ENCODE measurements around the gene VPS36.
A peak's percentile ranks its signal among the peaks of the same experiment; 100 is the strongest.
"Not testable (repeated sequence)": the region's sequence is repeated elsewhere in the genome, so short reads cannot be mapped to it uniquely, and the experiment has no call there.

The VPS36 gene

DNA sequence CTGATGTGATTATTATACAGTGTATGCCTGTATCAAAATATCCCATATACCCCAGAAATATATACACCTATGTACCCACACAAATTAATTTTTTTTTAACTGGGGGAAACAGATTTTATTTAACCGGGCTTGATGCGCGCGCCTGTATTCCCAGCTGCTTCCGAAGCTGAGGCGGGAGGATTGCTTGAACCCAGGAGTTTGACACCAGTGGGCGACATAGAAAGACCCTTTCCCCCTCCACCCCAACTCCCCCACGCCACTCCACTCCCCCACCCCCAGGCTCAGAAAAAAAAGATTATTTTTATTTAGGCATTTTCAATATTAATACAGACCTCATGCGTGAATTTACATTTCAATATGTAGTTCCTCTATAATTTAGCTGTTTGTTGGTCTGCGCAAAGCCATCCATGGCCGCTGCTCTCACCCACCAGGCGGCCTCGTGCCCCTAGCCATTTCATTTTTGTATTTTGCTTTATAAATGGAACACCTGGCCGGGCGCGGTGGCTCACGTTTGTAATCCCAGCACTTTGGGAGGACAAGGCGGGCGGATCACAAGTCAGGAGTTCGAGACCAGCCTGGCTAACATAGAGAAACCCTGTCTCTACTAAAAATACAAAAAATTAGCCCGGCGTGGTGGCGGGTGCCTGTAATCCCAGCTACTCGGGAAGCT lies 836 bp upstream of the VPS36 start:
- H3K4me3 Mint-ChIP-seq: peak overlapping the region; percentile 86
- H3K27me3 Mint-ChIP-seq: no peaks in the 10 kb centered on the region
- H3K4me1 Mint-ChIP-seq: peaks cover 49% of the 10 kb centered on the region
- H3K27ac Mint-ChIP-seq: peak overlapping the region; percentile 91
- peaks cover 2% of the 10 kb centered on the region for H3K36me3 Mint-ChIP-seq
- H3K9me3 Mint-ChIP-seq: no peaks in the 10 kb centered on the region

DNA sequence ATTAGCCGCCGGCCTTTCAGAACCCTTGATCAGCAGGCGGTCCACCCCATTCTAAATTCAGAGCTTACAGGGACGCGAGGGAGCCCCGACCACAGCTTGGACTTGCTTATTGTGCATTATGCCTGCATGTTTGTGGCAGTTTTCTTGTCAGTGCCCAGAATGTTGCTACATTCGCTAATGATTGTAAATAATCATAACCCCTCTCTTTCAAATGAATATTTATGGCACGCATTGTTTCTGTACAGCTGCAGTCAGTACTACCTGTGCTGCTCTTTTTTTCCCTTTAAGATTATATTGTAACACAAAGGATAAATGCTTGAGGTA lies 321 bp upstream of the VPS36 start:
- no peaks in the 10 kb centered on the region for H3K27me3 Mint-ChIP-seq
- peaks cover 2% of the 10 kb centered on the region for H3K36me3 Mint-ChIP-seq
- H3K9me3 Mint-ChIP-seq: no peaks in the 10 kb centered on the region
- peaks cover 45% of the 10 kb centered on the region for H3K4me1 Mint-ChIP-seq
- peak overlapping the region; percentile 86 for H3K4me3 Mint-ChIP-seq
- H3K27ac Mint-ChIP-seq: peak overlapping the region; percentile 91

DNA sequence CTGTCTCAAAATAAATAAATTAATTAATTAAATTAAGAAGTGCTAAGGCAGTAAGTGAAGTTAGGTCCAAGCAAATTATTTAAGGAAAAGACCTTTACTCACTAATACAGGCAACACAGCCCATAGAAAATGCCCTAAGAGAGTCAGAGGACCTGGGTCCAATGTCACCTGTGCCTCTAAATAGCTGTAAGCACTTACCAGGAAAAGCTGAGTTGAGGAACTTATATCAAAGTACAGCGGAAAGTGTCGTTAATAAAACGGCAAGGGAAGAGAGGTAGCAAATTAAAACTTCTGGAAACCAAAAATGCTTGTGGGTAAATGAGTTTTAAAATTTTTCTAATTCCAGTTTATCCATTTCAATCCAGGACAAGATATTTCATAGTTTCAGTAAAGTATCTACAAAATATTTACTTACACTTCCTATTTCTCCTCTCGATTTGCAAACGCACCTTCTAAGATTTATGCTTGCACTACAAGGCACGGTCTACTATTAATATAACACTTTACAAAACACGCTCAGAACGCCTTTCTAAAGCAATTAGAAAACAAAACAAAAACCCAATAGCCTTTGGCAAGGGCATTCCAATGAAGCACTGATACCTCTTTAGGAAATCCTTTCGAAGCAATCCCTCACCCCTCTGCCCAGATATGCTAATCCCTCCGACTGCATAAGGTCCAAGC lies 963 bp downstream of the VPS36 start:
- Mint-ChIP-seq H3K9me3 (no peaks in the 10 kb centered on the region), H3K4me1 (peaks cover 39% of the 10 kb centered on the region), H3K36me3 (peaks cover 2% of the 10 kb centered on the region), H3K27me3 (no peaks in the 10 kb centered on the region), H3K27ac (peak overlapping the region; percentile 79), H3K4me3 (peak overlapping the region; percentile 93)

DNA sequence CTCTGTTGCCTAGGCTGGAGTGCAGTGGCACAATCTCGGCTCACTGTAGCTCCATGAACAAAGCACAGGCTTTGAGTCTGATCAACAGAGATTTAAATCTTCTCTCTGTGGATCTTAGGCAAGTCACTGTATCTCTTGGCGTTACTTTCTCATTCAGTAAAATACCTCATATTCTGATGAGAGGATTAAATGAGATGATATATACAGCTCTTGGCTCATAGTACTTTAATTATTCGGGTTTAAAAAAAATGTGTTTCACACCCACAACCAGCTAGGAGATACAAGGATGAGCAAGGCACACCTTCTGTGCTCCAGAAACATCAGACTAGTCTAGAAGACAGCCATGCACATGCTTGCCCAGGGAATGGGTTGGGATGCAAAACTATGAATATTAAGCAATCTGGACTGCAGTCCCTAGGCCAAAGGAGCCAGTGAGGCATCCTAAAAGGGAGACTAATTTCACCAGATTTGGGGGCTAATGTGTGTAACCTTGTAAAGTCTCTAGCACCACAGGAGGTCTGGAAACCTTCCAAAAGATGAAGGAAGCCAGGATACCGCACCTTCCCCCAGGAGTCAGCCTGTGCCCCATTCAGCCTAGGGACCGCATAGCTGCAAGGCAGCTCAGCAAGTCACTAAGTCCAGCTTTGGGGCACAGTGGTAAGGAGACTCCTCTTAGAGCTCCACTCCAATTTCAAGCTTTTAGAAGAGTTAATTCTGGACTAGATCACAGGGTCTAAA lies 2.5 kb downstream of the VPS36 start:
- Mint-ChIP-seq H3K9me3 (no peaks in the 10 kb centered on the region), H3K4me1 (peaks cover 36% of the 10 kb centered on the region), H3K27me3 (no peaks in the 10 kb centered on the region), H3K36me3 (peaks cover 2% of the 10 kb centered on the region), H3K27ac (peak overlapping the region; percentile 41), H3K4me3 (peak overlapping the region; percentile 93)

DNA sequence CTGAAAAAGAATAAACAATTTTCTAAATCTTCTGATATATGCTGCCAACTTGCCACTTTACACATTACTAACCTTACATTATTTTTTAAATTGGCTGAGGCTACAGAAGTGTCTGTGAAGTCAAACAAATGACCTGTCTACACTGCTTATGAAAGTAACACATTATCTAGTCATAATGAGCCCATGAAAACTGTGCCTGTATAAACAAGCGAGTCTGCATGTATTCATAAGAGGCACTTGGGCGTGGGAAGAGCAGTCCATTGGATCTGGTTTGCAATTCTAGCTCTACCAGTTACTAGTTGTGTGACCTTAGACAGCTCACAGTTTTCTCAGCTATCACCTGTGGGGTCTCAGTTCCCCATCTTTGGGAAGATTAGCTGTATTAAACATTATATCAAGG lies 3.1 kb downstream of the VPS36 start:
- Mint-ChIP-seq H3K9me3 (no peaks in the 10 kb centered on the region), H3K4me3 (no peak overlapping the region), H3K36me3 (peaks cover 2% of the 10 kb centered on the region), H3K27ac (peak overlapping the region; percentile 41), H3K27me3 (no peaks in the 10 kb centered on the region), H3K4me1 (peaks cover 42% of the 10 kb centered on the region)

DNA sequence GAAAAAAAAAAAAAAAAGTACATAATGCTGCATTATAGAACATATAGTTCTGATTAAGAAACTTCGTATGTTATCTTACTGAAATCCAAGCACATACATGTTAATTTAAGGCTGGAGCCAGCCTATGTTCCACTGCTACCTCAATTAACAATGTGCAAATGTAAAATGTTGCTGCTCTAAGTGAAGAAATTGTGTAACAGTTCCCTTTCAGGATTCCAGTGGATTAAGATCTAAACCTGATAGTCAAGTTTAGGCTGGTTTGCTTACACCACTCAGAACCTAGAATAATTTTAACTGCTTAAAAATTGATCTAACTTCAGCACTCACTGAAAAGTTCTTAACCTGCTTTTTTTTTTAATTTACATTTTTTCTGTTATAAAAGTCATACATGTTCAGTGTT lies 4.2 kb downstream of the VPS36 start:
- H3K27ac Mint-ChIP-seq: no peak overlapping the region
- no peaks in the 10 kb centered on the region for H3K9me3 Mint-ChIP-seq
- no peak overlapping the region for H3K4me3 Mint-ChIP-seq
- no peaks in the 10 kb centered on the region for H3K27me3 Mint-ChIP-seq
- peaks cover 2% of the 10 kb centered on the region for H3K36me3 Mint-ChIP-seq
- peaks cover 42% of the 10 kb centered on the region for H3K4me1 Mint-ChIP-seq

DNA sequence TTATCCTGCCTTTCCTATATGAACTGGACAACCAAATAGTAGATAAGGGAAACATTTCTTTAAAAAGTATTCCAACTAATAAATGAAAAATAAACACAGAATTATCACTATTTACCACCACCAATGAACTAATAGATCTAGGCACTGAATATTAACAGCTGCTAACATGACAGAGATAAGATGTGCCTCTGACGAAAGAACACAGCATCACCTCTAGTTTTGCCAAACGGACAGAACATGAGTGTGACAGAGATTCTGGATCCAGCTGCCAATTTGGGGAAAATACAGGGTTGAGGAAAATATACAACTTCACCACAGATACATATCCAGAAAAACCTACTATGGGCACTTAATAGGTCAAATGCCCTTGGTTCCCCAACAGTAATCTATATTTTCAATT lies 18.0 kb downstream of the VPS36 start:
- Mint-ChIP-seq H3K27me3 (no peaks in the 10 kb centered on the region), H3K9me3 (no peaks in the 10 kb centered on the region), H3K4me1 (peaks cover 3% of the 10 kb centered on the region), H3K36me3 (peaks cover 19% of the 10 kb centered on the region), H3K4me3 (no peak overlapping the region), H3K27ac (no peak overlapping the region)

DNA sequence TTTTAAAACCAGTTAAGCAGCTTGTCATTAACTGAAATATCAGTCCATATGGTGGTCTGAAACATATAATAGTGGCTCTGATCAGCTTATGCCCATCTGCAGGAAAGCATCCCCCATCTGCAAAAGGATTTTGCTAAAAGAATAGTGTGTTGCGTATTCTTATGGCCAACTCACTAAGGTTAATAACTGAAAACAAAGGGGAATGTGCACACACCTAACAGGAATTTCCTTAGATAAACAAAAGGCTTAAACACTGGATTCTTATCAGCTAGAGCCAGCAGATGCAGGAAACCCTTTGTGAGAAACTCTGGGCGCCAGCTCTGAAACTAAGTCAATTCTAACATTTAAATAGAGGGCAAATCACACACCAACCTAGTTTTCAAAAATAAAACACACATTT lies 22.1 kb downstream of the VPS36 start:
- Mint-ChIP-seq H3K9me3 (no peaks in the 10 kb centered on the region), H3K4me3 (no peak overlapping the region), H3K4me1 (no peaks in the 10 kb centered on the region), H3K27me3 (no peaks in the 10 kb centered on the region), H3K27ac (no peak overlapping the region), H3K36me3 (peaks cover 23% of the 10 kb centered on the region)

DNA sequence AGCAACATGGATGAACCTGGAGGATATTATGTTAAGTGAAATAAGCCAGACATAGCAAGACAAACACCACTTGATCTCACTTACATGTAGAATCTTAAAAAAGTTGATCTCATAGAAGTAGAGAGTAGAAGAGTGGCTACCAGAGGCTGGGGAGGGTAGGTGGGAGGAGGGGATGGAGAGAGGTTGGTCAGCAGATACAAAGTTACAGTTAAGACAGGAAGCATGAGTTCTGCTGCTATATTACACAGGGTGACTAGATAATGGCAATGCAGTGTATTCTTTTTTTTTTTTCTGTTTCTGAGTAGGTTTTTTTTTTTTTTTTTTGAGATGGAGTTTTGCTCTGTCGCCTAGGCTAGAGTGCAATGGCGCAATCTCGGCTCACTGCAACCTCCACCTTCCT lies 29.2 kb downstream of the VPS36 start:
- no peaks in the 10 kb centered on the region for H3K4me1 Mint-ChIP-seq
- H3K27me3 Mint-ChIP-seq: no peaks in the 10 kb centered on the region
- H3K4me3 Mint-ChIP-seq: no peak overlapping the region
- no peak overlapping the region for H3K27ac Mint-ChIP-seq
- peaks cover 30% of the 10 kb centered on the region for H3K36me3 Mint-ChIP-seq
- H3K9me3 Mint-ChIP-seq: no peaks in the 10 kb centered on the region

DNA sequence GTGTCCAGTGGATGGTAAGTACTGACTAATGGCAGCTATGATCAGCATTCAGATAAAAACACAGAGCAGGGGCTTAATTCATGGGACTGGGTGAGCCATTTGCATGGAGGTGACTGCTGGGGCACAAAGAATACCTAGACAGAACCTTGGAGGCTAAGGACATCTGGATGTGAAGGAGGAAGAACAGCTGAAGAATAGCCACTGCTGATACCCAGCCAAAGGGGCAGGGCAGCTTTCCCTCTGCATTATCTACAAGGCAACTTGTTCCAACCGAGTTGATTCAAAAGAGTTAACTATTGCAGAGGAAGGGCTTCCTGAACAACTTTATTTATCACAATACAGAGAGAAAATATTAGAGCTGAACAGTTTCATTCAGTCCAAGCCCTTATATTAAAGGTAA lies 31.4 kb downstream of the VPS36 start:
- Mint-ChIP-seq H3K9me3 (no peaks in the 10 kb centered on the region), H3K27ac (no peak overlapping the region), H3K36me3 (peaks cover 23% of the 10 kb centered on the region)

DNA sequence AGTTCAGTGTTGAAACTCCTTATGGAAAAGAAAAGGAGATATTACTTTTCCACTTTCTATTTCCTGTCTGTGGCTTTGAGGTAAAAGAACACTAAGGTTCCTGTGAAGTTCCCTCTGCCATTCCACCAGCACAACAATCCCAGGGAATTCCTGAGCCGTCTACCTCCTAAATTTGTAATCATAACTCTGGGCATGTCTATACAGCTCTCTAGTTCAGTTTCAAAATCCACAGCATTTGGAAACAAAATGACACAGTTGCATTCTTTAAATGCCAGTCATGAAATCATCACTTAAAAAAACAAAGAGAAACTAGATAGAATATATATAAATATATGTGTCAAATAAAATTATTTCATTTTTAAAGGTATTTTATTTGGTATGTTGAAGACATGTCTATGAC lies 35.5 kb downstream of the VPS36 start:
- Mint-ChIP-seq H3K27me3 (no peaks in the 10 kb centered on the region), H3K9me3 (no peaks in the 10 kb centered on the region), H3K36me3 (peaks cover 8% of the 10 kb centered on the region), H3K27ac (no peak overlapping the region), H3K4me1 (no peaks in the 10 kb centered on the region), H3K4me3 (no peak overlapping the region)

More for the DNA sequence above, 31.4 kb downstream of the VPS36 start:
- Mint-ChIP-seq H3K4me1 (no peaks in the 10 kb centered on the region), H3K27me3 (no peaks in the 10 kb centered on the region), H3K4me3 (no peak overlapping the region)

DNA sequence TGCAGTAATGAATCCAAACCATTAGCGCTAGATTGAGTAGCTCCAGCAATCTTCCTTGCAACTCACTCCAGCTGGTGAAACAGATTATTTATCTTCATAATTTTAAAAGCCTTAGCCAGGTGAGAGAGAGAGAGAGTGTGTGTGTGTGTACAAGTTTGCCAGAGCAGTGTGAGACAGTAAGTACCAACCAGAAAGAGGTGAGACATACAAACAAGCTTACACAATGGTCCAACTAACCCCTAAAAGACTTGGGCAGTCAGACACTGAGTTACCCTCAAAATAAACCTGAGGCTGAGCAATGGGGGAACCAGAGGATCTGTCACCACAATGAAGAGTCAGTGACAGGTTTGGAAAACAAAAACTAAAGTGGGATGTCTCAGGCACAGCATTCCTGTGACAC lies 36.4 kb downstream of the VPS36 start:
- no peak overlapping the region for H3K27ac Mint-ChIP-seq

DNA sequence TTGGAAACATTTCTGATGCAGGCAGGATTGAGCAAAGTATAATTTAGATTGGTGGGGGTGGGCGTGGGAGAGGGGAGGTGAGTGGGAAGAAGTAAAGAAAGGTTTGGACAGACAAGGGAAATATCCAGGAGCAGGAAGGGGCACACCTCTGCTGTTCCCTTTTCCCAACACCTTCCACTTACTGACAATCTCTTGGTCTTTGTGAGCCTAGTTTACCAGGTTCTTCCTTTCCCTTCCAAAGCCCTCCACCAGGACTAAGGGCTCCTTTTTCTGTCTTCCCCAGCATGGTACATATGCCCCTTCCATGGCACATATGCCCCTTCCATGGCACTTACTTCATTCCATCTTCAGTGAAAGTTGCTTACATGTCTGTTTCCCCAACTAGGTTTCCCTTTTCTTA lies 38.3 kb downstream of the VPS36 start:
- Mint-ChIP-seq H3K4me1 (no peaks in the 10 kb centered on the region), H3K27ac (no peak overlapping the region), H3K27me3 (no peaks in the 10 kb centered on the region), H3K4me3 (no peak overlapping the region), H3K9me3 (no peaks in the 10 kb centered on the region), H3K36me3 (peaks cover 2% of the 10 kb centered on the region)

More for the DNA sequence above, 36.4 kb downstream of the VPS36 start:
- no peaks in the 10 kb centered on the region for H3K27me3 Mint-ChIP-seq
- no peaks in the 10 kb centered on the region for H3K4me1 Mint-ChIP-seq
- H3K36me3 Mint-ChIP-seq: peaks cover 4% of the 10 kb centered on the region
- no peaks in the 10 kb centered on the region for H3K9me3 Mint-ChIP-seq
- no peak overlapping the region for H3K4me3 Mint-ChIP-seq

DNA sequence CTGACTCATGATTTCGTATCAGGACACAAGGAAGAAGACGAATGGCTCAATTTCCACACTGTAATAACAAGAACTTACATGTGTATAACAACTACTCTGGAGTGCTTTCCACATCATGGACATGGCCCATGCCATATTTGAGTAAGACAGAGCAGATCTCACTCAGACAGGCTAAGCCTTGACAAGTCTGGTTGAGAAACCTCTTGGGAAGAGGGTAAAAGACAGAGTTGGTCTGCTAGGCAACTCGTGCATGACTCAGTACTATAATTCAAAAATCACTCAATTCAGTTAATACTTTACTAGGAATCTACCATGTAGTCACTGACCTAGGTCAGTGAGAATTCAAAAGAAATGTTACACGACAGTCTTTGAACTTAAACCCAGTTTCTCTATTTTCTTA lies 38.8 kb downstream of the VPS36 start:
- peaks cover 5% of the 10 kb centered on the region for H3K36me3 Mint-ChIP-seq
- no peaks in the 10 kb centered on the region for H3K4me1 Mint-ChIP-seq
- no peaks in the 10 kb centered on the region for H3K9me3 Mint-ChIP-seq
- no peaks in the 10 kb centered on the region for H3K27me3 Mint-ChIP-seq
- no peak overlapping the region for H3K27ac Mint-ChIP-seq
- H3K4me3 Mint-ChIP-seq: no peak overlapping the region

DNA sequence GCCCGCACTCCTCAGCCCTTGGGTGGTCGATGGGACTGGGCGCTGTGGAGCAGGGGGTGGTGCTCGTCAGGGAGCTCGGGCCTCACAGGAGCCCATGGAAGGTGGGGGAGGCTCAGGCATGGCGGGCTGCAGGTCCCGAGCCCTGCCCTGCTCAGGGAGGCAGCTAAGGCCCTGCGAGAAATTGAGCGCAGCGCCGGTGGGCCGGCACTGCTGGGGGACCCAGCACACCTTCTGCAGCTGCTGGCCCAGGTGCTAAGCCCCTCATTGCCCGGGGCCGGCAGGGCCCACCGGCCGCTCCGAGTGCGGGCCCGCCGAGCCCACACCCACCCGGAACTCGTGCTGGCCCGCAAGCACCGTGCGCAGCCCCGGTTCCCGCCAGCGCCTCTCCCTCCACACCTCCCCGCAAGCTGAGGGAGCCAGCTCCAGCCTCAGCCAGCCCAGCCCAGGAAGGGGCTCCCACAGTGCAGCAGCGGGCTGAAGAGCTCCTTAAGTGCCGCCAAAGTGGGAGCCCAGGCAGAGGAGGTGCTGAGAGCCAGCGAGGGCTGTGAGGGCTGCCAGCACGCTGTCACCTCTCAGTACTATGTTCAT lies 42.3 kb downstream of the VPS36 start:
- H3K4me3 Mint-ChIP-seq, H3K27ac Mint-ChIP-seq, H3K36me3 Mint-ChIP-seq, H3K9me3 Mint-ChIP-seq: not testable (repeated sequence)
- Mint-ChIP-seq H3K4me1 (peaks cover 22% of the 10 kb centered on the region), H3K27me3 (peaks cover 10% of the 10 kb centered on the region)

DNA sequence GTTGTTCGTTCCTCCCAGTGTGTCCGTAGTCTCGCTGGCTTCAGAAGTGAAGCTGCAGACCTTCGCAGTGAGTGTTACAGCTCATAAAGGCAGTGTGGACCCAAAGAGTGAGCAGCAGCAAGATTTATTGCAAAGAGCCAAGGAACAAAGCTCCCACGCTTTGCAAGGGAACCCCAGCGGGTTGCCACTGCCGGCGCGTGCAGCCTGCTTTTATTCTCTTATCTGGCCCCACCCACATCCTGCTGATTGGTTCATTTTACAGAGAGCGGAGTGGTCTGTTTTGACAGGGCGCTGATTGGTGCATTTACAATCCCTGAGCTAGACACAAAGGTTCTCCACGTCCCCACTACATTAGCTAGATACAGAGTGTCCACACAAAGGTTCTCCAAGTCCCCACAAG lies 43.0 kb downstream of the VPS36 start:
- H3K9me3 Mint-ChIP-seq, H3K36me3 Mint-ChIP-seq, H3K4me3 Mint-ChIP-seq, H3K27ac Mint-ChIP-seq: not testable (repeated sequence)
- peaks cover 16% of the 10 kb centered on the region for H3K27me3 Mint-ChIP-seq
- peaks cover 22% of the 10 kb centered on the region for H3K4me1 Mint-ChIP-seq
